Purkinje cell (primary cell): Measurements from ENCODE around the gene RDH8. TPM values are rescaled to one million over a fixed set of nuclear protein-coding genes. Genes with fewer than 3 reads are reported as not detected.

Experiments used
- polyA plus RNA-seq: library from polyadenylated mRNA; unstranded; fragments of >200 nt; fragmentation: Nextera tagmentation; gene quantifications from 2 replicates; pipeline ENCODE4 v1.2.1, GENCODE V29; 2014

The RDH8 gene
- polyA plus RNA-seq, result not detected in 2 replicates

DNA sequence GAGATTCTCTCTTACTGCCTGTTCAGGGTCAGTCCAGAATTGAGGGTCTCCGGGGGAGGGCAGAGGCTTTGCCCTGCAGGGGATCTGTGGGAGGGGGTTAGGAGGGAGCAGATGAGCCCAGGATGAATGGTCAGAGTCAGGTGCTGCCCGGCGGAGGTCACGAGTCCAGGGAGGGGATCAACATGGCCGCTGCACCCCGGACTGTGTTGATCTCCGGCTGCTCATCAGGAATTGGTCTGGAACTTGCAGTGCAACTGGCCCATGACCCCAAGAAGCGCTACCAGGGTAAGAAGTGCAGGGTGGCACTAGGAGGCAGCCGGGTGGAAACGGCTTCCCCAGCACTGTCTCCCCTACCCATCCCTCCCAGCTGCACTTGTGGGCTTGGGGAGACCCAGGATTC is at the start of gene RDH8:
Gene RDH8, plus strand, starts transcription at position 168 of the 400 bp plus-strand sequence. Its CDS starts 15 bp downstream, at position 183.

DNA sequence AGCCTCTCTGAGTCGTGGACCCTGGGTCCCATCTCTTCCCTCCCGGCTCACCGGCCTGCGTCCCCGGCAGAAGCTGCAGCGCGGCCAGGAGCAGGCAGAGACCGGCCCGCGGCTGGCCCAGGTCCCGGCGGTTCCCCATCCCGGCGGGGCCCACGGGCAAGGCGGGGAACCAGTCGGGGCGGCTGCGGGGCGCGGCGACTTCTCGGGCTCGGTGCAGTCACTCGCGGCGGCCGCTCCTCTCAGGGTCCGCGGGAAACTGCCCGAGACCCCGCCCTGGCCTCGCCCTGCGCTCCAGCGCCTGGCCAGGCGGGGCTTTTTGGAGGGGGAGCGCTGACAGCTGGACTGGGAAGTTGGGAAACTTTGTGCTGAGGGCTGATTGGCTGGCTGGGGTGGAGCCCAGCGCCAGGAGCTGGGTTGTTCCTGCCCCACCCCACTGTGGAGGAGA is 3.0 kb upstream of the RDH8 start, which contains the start of gene COL5A3:
Gene COL5A3, minus strand, starts transcription at position 258 of the 445 bp plus-strand sequence. Its CDS starts 119 bp downstream, at position 139.

Other genes with a start within 250 kb of the RDH8 start
- gene ZNF846, start 244.7 kb upstream of the RDH8 start, polyA plus RNA-seq, result 2.3 and 11.3 TPM in 2 replicates
- gene FBXL12, start 194.4 kb upstream of the RDH8 start, polyA plus RNA-seq, result 0.41 and 4.1 TPM in 2 replicates
- gene UBL5, start 185.6 kb upstream of the RDH8 start, polyA plus RNA-seq, result 1,228 and 1,427 TPM in 2 replicates
- 29.2 and 34.0 TPM in 2 replicates for gene PIN1, start 178.2 kb upstream of the RDH8 start, polyA plus RNA-seq
- gene OLFM2, start 77.0 kb upstream of the RDH8 start, polyA plus RNA-seq, result 0.45 and 2.6 TPM in 2 replicates
- 0.52 and 0.60 TPM in 2 replicates for gene COL5A3, start 3.0 kb upstream of the RDH8 start, polyA plus RNA-seq
- 8.1 and 10.2 TPM in 2 replicates for gene SHFL, start 72.8 kb downstream of the RDH8 start, polyA plus RNA-seq
- gene ANGPTL6, start 89.2 kb downstream of the RDH8 start, polyA plus RNA-seq, result 1.3 TPM in 1 of 2 replicates, not detected in the other
- gene PPAN, start 92.9 kb downstream of the RDH8 start, polyA plus RNA-seq, result 0.21 and 0.94 TPM in 2 replicates
- gene P2RY11, start 98.2 kb downstream of the RDH8 start, polyA plus RNA-seq, result not detected in 2 replicates
- 27.0 and 30.7 TPM in 2 replicates for gene EIF3G, start 106.4 kb downstream of the RDH8 start, polyA plus RNA-seq
- gene DNMT1, start 181.5 kb downstream of the RDH8 start, polyA plus RNA-seq, result 28.9 and 38.4 TPM in 2 replicates
- not detected in 2 replicates for gene S1PR2, start 217.8 kb downstream of the RDH8 start, polyA plus RNA-seq
- gene MRPL4, start 238.7 kb downstream of the RDH8 start, polyA plus RNA-seq, result 11.7 and 13.8 TPM in 2 replicates